ENCODE data around the gene MAGI1.

GRCh38 chr3:65848024-65848423 is 190.7 kb downstream of the MAGI1 start:
- TF ChIP-seq POLR2A (IDR thresholded peaks at IDR 0.05) = no peak
- no peak for TF ChIP-seq CTCF (IDR thresholded peaks at IDR 0.05)
- TF ChIP-seq POLR2AphosphoS5 (IDR thresholded peaks at IDR 0.05; ENCODE audit: insufficient read depth in 1 of 2, low read depth in 1 of 2) = no peak

Measured in vagina (tissue), 2 donors.